Suppressor macrophage treated with lipopolysaccharide for 1 hour (primary cell): ENCODE results near the gene SRXN1.

Source experiments
- DNase-seq, 3 donors: peaks; one replicate each; pipeline ENCODE4 v3.0.0-alpha.2; 2020 to 2022

SRXN1 gene

DNA sequence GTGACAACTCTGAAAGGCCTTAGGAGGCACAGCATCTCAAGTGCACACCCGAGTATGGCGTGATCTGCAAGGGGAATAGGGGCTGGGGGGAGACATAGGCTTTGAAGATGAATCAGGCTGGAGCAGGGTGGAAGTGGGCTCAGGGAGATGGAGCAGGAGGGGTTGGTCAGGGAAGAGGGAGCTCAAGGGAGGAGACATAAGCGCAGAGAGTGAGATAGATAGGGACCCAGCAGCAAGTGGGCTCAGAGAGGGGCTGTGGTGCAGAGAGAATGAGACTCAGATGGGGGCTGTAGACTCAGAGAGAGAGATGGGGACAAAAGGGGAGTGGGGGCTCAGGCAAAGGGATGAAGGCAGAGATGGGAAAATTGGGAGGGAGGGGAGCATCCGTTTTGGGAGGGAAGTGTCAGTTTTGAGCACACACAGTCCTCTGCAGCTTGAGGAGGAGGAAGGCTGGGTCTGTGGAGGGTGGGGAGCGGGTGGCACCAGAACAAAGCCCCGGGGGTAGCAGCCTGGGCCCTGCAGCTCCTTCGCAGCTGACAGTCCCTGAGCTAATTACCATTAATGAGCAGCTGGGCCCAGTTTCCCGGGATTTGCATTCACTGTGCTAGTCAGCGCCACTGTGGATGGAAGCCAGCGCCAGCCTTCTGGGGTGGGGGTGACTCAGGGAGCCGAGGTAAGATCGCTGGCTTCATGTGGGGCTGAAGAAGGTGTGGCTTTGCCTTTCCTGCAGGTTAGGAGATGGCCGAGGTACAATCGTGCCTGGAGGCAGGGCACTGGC lies 18.7 kb downstream of the SRXN1 start:
- DNase-seq, result no peak

DNA sequence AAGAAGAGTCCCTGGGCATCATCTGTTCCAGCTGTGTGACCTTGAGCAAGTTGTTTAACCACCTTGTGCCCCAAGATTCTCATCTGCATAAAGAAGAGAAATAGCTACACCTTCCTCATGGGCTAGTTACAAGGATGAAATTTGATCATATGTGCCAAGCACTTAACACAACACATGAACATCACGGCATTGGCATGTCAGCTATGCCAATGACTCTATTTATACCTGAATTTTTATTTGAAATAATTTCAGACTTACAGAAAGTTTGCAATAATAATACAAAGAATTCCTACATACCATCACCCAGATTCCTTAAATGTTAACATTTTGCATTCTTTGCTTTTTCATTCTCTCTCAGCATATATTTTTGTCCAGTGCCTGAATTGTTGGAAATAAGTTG lies 21.9 kb downstream of the SRXN1 start:
- DNase-seq, result no peak

DNA sequence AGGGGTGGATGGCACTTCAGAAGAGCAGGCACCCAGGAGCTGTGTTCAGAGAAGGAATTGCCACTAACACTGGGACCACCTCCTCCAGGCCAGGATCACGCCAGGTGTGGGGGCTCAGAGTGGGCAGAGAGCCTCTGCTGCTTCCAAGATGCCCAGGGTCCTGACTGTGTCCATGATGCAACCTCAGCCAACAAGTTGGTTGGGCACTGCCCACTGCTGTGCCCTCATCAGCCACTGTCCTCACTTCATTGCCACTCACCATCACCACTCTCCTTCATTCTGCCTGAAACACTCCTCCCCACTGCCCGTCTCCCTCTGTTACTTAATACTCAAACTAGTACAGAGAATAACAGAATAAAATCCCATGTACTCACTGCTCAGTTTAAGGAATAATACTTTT lies 26.4 kb downstream of the SRXN1 start:
- DNase-seq, result no peak

DNA sequence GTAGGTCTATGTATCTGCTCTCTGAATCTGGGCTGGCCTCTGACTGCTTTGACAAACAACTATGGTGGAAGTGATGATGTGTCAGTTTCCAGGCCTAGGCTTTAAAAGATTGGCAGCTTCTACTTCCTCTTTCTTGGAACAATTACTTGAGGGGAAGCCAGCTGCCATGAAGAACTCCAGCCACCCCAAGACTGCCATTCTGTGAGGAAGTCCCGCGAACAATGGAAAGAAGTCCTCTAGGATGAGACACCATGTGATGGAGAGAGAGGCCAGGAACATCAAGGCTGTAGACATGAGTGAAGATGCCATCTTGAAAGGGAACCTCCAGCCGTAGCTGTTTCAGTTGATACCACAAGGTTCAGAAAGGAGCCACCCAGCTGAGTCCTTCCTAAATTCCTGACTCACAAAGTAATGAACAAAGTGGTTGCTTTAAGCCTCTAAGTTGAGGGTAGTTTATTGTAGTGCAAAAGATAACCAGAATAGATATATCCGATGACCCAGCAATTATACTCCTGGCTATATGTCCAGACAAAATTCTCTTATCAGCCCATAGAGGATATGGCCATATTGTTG lies 27.6 kb downstream of the SRXN1 start:
- peak; percentile 48 to 61 (median 53) for DNase-seq

DNA sequence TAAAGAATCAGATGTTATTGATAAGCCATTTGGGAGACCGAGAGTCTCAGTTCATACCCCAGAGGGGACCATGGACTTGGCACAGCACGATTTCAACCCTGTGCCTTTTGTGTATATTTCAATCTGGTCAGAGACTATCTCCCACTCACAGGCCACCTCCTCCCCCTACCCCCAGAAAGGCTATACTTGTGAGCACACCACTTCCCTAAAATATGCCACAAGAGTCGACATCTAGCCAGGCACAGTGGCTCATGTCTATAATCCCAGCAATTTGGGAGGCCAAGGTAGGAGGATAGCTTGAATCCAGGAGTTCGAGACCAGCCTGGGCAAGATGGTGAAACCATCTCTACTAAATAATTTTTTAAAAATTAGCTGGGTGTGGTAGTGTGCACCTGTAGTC lies 29.3 kb downstream of the SRXN1 start:
- no peak for DNase-seq

DNA sequence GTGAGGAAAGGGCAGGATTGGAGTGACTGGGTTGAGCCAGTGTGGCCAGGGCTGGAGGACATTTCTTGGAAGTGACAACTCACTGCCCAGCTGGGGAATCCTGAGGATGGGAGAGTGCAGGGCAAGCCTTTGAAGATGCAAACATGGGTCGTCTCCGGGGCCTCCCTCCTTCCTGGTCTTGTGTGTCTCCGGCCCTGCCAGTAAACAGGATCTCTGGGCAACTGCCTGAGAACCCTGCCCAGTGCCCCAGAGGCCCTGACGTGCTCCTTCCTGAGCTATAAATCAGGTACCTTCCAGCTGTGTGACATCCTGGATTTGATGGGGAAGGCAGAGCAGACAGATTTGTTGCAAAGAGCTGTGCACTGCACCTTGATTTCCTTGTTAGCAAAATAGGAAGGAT lies 30.0 kb downstream of the SRXN1 start:
- no peak for DNase-seq

DNA sequence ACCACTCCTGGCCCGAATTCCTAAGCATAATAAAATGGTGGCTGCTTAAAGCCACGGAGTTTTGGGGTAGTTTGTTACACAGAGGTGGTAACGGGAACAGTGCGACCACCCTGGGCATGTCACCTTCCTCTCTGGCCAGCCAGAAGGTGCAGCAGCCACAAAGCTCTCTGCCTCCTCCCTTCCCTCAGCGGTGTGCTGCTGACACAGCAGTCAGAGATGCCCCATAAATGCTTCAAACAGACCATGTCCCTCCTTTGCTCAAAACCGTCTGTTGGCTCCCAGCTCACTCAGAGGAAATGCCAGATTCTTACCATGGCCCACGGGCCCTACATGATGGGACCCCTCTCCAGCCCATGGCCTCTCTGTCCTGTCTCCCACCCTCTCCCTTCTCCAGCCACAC lies 30.8 kb downstream of the SRXN1 start:
- no peak for DNase-seq

DNA sequence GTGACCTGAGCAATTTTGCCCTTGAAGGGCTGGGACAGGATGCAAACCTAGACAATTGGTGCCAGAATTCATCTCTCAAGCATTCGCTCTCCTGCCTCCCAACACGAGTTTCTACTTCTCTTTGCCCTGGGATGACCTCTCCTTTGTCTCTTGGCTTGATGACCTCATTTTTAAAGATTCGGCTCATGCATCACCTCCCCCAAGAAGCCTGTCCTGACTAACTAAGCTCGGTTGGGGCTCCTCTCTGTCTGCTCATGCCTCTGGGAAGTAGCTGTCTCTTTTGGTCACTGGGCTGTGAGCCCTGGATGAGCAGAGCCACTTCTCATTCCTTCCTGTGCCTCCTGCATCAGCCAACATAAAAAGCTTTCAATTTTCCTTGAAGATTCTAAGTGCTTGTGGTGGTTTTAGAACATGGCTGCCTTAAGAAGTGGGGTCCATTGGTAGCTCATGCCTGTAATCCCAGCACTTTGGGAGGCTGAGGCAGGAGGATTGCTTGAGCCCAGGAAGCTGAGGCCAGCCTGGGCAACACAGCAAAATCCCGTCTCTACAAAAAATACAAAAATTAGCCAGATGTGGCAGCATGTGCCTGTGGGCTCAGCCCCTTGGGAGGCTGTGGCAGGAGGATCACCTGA lies 31.8 kb downstream of the SRXN1 start:
- DNase-seq, result peak; percentile 57 to 67 (median 60)

DNA sequence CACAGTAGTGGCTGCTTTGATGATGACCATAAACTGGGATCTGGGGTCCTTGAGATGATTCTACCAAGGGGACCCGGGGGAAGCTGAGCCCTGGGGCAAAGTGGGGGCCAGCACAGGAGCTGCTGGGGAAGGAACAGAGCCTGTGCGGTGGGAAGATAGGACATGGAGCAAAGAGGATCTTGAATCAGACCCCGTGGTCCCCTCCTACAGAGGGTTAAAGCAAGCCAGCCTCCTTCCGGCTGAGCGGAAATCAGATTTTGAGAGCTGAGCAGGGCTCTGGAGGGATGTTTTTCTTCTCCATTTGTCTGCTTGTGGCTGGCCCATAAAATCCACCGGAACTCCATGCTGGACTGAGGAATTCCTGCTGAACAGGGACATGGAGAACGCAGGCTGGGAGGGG lies 32.8 kb downstream of the SRXN1 start:
- no peak for DNase-seq

DNA sequence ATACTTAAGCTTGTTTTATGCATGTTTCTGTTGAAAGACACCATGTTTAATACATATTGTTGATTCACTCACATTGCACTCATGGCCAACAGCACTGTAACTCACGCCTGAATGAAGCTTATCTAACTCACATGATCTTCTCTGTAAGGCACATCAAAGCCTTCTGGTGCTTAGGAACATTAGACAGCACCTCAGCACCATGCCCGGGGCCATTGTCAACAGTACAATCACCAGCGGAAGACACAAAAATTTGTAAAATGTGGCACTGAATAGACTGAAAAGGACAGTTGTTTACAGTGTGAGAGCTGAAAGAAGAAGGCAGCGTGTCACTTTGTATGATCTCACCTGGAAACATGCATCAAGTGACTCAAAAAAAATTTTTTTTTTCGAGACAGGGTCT lies 34.0 kb downstream of the SRXN1 start:
- no peak for DNase-seq

DNA sequence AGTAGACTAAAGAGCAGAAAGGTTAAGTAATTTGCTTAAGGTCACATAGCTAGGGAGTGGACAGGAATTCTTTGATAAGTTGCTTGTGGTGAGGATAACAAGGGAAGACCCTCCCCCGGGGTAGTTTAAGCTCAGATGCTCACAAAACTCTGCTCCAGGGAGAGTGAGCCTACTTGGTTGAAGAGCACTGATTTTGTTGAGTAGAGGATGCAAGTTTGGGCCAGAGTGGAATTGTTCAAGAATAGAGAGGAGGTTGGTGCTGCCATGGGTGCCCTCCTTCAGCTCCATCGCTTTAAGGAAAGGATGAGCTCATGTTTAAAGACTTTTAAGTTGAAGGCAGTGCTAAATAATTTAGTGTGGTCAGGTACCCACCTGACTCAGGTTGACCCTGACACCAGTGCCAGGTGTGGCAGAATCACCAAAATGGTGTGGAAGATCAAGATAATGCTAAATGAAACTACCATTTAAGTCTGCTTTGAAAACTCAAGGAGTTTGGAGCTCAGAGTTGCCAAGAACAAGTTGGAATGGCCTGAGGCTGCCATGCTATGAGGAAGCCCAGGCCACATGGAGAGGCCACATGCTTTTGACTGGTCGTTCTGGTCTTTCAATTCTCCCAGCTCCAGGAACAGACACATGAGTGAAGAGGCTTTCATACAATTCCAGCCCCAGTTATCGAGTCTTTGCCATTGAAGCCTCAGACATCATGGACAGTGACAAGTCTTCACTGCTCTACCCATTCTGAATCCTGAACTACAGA lies 34.9 kb downstream of the SRXN1 start:
- DNase-seq, result no peak

DNA sequence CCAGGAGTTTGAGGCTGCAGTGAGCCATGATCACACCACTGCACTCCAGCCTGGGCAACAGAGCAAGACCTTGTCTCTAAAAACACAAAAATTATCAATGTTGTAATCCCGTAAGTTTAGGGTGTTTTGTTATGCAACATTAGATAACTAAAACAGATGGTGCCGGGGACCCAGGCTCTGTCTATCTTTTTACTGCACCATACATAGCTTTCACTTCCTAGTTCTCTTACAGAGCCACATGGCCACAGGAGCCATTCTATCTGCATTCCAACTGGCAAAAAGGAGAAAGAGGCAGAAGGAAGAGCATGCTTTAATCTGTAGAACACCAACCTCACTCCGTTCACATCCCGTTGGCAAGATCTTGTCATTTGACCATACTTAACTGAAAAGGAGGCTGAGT lies 37.5 kb downstream of the SRXN1 start:
- peak in 2 of 3 donors; percentile 9 to 31 for DNase-seq

DNA sequence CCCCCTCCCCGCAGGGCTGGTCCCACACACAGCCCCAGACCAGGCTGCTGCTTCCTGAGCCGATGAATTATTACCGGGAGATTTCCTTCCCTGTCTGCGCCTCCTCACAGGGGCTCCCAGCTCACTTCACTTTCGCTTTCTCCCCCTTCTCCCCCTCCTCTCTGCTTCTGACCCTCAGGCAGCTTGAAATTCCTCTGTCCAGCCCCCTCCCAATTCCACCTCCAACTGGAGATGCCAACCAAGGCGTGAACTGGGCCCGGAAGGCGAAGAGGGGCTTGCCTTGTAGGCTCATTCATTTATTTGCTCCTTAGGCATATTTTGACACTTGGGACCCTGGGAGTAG lies 41.2 kb downstream of the SRXN1 start:
- no peak for DNase-seq

DNA sequence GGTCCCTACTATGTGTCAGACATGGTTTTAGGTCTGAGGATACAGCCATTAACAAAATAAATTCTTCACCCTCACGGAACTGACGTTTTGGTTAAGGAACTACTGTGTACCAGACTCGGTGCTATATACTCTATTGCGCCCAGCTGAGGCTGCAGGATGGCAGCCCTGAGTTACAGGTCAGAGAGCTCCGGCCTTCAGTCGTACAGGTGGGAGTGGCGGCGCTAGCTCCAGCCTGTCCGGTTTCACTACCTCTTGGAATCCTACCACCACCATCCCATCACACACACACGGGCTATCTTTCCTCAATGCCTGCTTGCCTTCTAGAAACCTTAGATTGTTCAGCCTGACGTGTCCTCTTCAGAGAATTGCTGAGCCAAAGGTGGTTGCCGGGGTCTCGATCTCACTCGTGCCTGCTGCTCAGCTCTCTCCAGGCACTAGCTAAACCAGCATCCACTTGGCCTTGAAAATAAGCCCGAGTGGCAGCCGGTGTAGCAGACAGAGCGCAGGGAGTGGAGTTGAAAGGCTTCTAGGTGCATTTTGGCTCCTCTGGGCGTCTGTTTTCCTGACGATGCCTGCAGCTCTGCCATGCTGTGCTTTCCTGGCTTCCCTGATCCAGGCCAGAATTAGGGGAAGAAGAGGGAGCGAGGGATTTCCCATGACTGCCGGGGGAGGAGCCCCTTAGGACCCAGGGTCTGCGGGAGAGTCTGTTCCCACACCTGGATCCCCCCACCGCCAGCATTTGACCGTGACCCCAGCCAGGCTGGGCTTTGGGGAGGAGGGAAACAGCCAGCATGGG lies 41.8 kb downstream of the SRXN1 start:
- DNase-seq, result no peak

DNA sequence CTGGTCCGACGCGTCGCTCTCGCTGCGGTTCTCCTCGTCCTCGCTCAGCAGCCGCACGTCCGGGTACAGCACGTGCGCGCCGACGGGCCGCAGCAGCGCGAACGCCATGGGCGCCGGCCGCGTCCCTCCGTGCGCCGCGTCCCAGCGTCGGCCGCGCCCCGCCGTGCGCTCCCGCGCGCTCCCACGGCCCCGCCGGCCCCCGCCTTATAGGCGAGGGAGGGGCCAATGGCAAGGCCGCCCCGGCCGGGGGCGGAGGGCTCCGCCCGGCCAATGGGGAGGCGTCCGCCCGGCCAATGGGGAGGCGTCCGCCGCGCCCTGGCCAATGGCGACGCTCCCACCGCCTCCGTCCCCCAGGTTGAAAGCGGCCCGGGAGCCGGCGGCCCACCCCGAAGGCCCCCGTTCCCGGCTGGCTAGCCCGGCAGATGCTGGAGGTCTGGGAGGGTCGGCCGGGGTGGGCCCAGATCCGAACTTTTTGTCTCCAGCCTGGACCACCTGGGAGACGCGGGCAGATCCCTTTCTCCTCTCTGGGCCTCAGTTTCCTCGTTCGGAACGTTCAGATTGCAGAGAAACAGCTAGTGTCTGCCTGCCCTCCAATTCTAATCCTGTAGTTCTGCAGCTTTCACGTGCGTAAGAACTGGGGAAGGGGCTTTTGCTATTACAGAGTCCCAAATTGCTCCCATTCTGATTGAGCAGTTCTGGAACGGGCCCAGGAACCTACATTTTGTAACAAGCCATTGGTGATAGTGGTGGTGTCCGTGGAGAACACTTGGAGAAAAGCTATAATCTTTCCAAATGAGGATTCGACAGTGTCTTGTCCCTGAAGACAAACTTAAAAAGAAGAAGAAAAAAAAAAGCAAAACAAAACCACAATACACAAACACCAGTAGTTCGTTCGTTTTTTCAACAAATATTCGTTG lies 42.6 kb downstream of the SRXN1 start, which contains the start of gene TCF15:
TCF15 (minus strand) TSS at position 180 of the 917 bp plus-strand sequence; CDS start at position 108, 72 bp downstream.
- peak; percentile 57 to 85 (median 61) for DNase-seq

DNA sequence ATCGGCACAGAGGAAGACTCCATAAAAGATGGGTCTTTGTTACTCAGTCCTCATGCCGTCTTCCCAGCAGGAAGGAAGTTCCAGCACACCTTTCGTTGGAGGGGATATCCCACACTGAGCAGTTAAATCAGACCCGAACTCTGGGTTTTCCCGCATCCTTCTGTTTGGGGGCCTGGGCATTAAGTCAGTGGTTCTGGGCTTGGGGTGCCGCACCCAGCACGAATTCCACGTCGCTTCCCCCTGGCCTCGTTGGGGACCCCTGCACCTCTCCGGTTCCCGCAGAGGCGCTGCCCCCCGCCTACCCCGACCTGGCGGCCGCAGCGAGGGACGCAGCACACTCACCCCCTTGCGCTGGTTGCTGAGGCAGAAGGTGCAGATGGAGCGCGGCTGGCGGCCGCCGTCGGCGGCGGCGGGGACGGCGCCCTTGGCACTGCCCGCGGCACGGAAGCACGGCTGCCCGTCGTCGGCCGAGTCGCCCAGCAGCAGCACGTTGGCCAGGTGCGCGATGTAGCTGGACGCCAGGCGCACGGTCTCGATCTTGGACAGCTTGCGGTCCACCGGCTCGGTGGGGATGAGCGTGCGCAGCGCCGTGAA lies 43.5 kb downstream of the SRXN1 start:
- DNase-seq, result no peak

DNA sequence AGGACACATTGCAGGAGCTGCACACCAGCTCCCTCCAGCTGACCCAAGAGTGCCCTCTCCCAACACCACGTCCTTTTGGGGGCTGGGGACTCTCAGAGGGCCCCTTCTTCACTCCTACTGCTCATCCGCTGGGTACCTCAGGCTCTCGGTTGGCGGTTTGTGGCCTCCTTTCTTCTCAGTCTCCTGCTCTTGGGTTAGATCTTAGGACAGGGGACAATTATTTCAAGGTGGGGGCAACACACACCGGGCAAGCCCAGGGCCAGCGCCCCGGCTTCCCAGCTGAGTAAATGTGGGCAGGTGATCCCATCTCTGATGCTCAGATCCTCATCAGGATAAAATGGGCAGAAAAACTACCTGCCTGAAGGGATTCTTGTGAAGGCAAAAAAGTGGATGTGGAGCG lies 44.0 kb downstream of the SRXN1 start:
- no peak for DNase-seq

DNA sequence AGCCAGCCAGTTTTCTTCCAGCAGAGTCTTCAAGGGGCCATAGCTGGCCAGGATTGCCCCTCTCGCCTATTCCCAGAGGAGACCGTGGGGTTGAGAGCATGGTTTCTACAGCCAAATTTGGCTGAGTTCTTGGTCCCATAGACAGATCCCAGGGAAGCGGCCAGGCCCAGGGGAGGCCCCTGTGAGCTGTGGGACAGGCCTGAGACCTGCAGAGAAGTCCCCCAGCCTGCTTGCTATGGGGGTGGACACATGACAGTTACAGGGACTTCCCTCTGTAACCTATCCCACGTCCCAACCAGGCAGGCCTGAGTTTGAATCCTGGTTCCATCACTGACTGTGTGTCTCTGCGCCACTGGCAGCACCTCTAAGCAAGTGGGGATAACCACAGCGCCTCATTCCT lies 45.5 kb downstream of the SRXN1 start:
- DNase-seq, result no peak

DNA sequence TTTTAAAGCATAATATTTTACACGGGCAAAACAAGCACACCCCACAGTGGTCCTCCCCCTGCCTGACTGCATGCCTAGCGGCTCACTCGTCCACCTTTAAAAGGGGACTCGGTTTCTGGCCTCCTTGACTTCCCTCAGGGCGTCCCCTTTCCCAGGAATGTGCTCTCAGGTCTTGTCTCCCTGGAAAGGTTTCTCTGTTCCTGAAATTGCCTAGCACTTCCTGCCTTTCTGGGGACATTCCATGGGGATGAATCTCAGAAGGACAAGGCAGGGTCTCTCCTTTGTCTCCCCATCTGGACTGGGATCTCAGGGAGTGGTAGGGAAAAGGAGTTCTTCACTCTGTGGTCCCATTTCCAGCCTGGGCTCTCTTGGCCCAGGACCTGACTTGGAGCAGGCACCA lies 47.8 kb downstream of the SRXN1 start:
- DNase-seq, result no peak

DNA sequence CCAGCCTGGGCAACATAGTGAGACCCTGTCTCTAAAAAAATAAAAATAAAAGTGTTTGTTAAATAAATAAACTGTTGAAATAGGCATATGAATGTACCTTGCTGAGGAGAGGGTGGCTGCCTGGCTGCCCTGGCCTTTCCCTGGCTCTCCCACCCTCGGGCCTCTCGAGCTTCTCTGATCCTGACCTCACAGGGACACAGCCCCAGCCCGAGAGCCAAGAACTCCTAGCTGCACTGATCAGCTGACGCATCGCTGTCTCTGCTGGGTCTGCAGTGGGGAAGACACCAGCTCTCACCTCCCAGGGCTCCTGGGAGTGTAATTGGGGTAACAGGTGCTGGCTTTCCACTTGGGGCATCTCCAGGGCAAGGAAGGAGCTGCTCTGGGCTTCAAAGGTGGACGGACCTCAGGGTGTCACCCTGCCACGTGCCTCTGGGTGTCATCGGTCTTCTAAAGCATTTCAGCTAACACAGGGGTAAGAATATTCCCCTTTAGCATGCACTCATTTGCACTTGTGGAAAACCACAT lies 49.8 kb downstream of the SRXN1 start:
- no peak for DNase-seq
